Calu3 (cell line): Measurements from ENCODE around the gene NOXO1. TPM values are rescaled to one million over a fixed set of nuclear protein-coding genes. Genes with fewer than 3 reads are reported as not detected.

Source experiments
- BruUV-seq: library from RNA; stranded (reverse); fragments of 400-500 nt; replicated peaks from 2 replicates; lab custom pipeline; 2021; lab: Mats Ljungman, UMichigan
- CTCF ChIA-PET: fragments of 300-600 bp; sonication (Branson Sonifier 250); formaldehyde crosslinking; loops from one replicate; lab custom pipeline; 2022; ENCODE audit warnings: antibody characterized with exemption; lab: Charles Lee
- DNase-seq: peaks from one replicate; pipeline ENCODE4 v3.0.0; 2022
- H3K27ac Mint-ChIP-seq: one replicate; pipeline ENCODE4 v1.8.0; 2022; ENCODE audit warnings: mixed read lengths; ENCODE audit not compliant: unreplicated experiment
- H3K27me3 Mint-ChIP-seq: one replicate; pipeline ENCODE4 v1.8.0; 2022; ENCODE audit warnings: mixed read lengths; ENCODE audit not compliant: unreplicated experiment
- H3K36me3 Mint-ChIP-seq: one replicate; pipeline ENCODE4 v1.8.0; 2022; ENCODE audit warnings: mild to moderate bottlenecking, moderate library complexity, mixed read lengths; ENCODE audit not compliant: insufficient read depth, unreplicated experiment
- H3K4me1 Mint-ChIP-seq: one replicate; pipeline ENCODE4 v1.8.0; 2022; ENCODE audit warnings: mild to moderate bottlenecking, low read depth, mixed read lengths; ENCODE audit not compliant: unreplicated experiment
- H3K4me3 Mint-ChIP-seq: one replicate; pipeline ENCODE4 v1.8.0; 2022; ENCODE audit warnings: mild to moderate bottlenecking, low read depth, moderate library complexity, mixed read lengths; ENCODE audit not compliant: unreplicated experiment
- H3K9me3 Mint-ChIP-seq: one replicate; pipeline ENCODE4 v1.8.0; 2022; ENCODE audit warnings: low read depth, mixed read lengths; ENCODE audit not compliant: unreplicated experiment
- intact Hi-C: fragments of 100-400 bp; cut with micrococcal nuclease; formaldehyde crosslinking; loops from one replicate; pipeline ENCODE4 v1.10.0; 2022; ENCODE audit not compliant: unreplicated experiment
- total RNA-seq: library from RNA; stranded (reverse); gene quantifications from 2 replicates; pipeline ENCODE4 v1.2.3, GENCODE V29; 2022
- TF ChIP-seq, protein P1 (sequence below): fragments of 200-600 bp; IDR thresholded peaks from one replicate; pipeline ENCODE4 v1.8.0; 2022; ENCODE audit warnings: antibody characterized with exemption; ENCODE audit not compliant: unreplicated experiment

NOXO1 gene
- total RNA-seq, 1 experiment from 2014 or later: 11.8 TPM

DNA sequence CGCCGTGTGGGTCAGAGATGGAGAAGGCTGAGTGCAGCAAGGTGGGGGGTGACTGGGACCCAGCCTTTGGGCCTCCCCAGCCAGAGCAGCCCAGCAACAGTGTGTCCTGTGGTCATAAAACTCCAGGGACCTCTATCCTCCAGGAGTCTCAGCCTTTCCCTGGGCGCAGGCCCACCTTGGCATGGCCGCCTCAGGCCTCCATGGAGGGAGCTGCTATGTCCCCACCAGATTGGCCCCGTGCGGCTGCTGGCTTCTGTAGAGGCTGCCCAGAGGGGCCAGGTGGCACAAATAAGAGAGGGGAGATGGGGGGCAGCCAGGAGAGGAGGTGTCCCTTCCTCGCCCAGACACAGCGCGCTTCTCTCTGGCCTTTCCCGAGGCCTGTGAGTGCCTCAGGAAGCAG lies 5.9 kb upstream of the NOXO1 start:
- Mint-ChIP-seq H3K27me3 (no peaks in the 10 kb centered on the region), H3K27ac (no peak overlapping the region), H3K9me3 (no peaks in the 10 kb centered on the region), H3K4me3 (no peak overlapping the region), H3K4me1 (peaks cover 13% of the 10 kb centered on the region), H3K36me3 (peaks cover 67% of the 10 kb centered on the region)
- BruUV-seq: no TSS peak
- no peak for DNase-seq
- intact Hi-C loops: no loop called here
- CTCF ChIA-PET: no interaction called here
- TF ChIP-seq, protein P1, sequence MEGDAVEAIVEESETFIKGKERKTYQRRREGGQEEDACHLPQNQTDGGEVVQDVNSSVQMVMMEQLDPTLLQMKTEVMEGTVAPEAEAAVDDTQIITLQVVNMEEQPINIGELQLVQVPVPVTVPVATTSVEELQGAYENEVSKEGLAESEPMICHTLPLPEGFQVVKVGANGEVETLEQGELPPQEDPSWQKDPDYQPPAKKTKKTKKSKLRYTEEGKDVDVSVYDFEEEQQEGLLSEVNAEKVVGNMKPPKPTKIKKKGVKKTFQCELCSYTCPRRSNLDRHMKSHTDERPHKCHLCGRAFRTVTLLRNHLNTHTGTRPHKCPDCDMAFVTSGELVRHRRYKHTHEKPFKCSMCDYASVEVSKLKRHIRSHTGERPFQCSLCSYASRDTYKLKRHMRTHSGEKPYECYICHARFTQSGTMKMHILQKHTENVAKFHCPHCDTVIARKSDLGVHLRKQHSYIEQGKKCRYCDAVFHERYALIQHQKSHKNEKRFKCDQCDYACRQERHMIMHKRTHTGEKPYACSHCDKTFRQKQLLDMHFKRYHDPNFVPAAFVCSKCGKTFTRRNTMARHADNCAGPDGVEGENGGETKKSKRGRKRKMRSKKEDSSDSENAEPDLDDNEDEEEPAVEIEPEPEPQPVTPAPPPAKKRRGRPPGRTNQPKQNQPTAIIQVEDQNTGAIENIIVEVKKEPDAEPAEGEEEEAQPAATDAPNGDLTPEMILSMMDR: no peak

GRCh38 chr16:1985466-1986150 lies 4.3 kb upstream of the NOXO1 start:
- Mint-ChIP-seq H3K9me3 (no peaks in the 10 kb centered on the region), H3K4me3 (peak overlapping the region; percentile 87), H3K27ac (no peak overlapping the region), H3K36me3 (peaks cover 77% of the 10 kb centered on the region), H3K4me1 (peaks cover 29% of the 10 kb centered on the region), H3K27me3 (no peaks in the 10 kb centered on the region)
- CTCF ChIA-PET: interaction anchor here (1.1 to 1.4 kb wide), 3 partner anchors 8 to 17 kb away, joined by 3 to 4 read pairs (median 3); no protein-coding TSS in a partner anchor
- BruUV-seq: no TSS peak
- DNase-seq: no peak
- intact Hi-C loops: no loop called here
- TF ChIP-seq, protein P1: no peak

- H3K27me3 Mint-ChIP-seq: no peaks in the 10 kb centered on the region
- TF ChIP-seq, protein P1: no peak
- H3K4me3 Mint-ChIP-seq: peak overlapping the region; percentile 87
- CTCF ChIA-PET: interaction anchor here (0.6 to 1.4 kb wide), 4 partner anchors 9 to 353 kb away, joined by 3 to 4 read pairs (median 4); partner anchors contain the start of gene TBL3
- DNase-seq: no peak
- H3K9me3 Mint-ChIP-seq: no peaks in the 10 kb centered on the region
- H3K36me3 Mint-ChIP-seq: peaks cover 81% of the 10 kb centered on the region
- peak overlapping the region; percentile 61 for H3K27ac Mint-ChIP-seq
- peaks cover 31% of the 10 kb centered on the region for H3K4me1 Mint-ChIP-seq
- intact Hi-C loops: no loop called here
- TSS peak; percentile 46 for BruUV-seq
Measured at GRCh38 chr16:1984347-1985225, 3.3 kb upstream of the NOXO1 start.

- Mint-ChIP-seq H3K27ac (peak within 1 kb of the TSS; percentile 87), H3K4me3 (peak within 1 kb of the TSS; percentile 87), H3K27me3 (no peaks in the 10 kb centered on the region), H3K36me3 (peaks cover 89% of the 10 kb centered on the region), H3K9me3 (no peaks in the 10 kb centered on the region), H3K4me1 (peaks cover 31% of the 10 kb centered on the region)
- CTCF ChIA-PET: interaction anchor here (0.6 to 1.4 kb wide), 2 partner anchors 12 to 353 kb away, joined by 3 to 4 read pairs; partner anchors contain the start of gene TBL3
- intact Hi-C loops: no loop called here
- peak; percentile 98 for DNase-seq
- no TSS peak for BruUV-seq
- TF ChIP-seq, protein P1: peak; percentile 55
Measured at GRCh38 chr16:1983544-1984346, 2.5 kb upstream of the NOXO1 start, which contains the start of gene GFER. GFER (plus strand) TSS chr16:1984193; CDS start chr16:1984219, 26 bp downstream.
